HepG2 (cell line): ENCODE results near the gene QRICH2.

Source experiments
- TBL1XR1 ChIP-seq: fragments of 150-350 bp; IDR thresholded peaks from 2 replicates; pipeline ENCODE4 v1.6.1; 2014; ENCODE audit warnings: borderline replicate concordance, low read length; ENCODE audit not compliant: partially characterized antibody
- ZNF552 ChIP-seq: sonication (generic); formaldehyde crosslinking; IDR thresholded peaks from 2 replicates; pipeline ENCODE4 v1.9.0; 2022; ENCODE audit warnings: missing genetic modification reagents, mild to moderate bottlenecking, borderline replicate concordance
- TF ChIP-seq, protein P1 (sequence below): IDR thresholded peaks from 2 replicates; pipeline ENCODE4 v1.6.1; 2016; ENCODE audit warnings: control low read depth

DNA sequence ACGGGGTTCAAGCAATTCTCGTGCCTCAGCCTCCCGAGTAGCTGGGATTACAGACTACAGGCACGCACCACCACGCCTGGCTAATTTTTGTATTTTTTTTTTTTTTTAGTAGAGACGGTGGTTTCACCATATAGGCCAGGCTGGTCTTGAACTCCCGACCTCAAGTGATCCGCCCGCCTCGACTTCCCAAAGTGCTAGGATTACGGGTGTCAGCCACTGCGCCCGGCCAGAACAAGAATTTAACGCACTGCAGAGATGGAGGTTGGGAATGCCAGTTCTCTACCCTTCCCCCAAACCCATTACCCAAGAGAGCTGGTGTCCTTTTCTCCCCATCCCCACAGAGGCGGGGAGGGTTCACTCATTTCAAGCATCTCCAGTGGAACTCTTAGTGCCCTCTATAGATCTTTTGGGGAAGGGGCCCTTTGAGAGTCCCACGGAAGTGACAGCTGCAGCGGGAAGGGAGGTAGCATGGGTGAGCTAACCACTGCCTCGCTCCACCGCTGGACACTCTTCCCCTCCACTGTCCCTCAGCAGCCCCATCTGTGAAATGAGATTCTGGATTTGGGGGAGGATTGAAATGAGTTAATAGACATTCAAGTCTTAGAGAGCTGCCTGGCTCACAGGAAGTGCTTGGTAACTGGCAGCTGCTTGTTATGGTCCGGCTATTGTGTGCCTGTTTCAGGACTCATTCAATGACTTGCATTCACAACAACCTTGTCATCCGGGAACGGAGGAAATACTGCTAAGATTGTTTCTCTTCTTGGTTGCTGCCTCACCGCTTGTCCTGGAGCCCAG, 46.5 kb downstream of the QRICH2 start:
- TF ChIP-seq, protein P1, sequence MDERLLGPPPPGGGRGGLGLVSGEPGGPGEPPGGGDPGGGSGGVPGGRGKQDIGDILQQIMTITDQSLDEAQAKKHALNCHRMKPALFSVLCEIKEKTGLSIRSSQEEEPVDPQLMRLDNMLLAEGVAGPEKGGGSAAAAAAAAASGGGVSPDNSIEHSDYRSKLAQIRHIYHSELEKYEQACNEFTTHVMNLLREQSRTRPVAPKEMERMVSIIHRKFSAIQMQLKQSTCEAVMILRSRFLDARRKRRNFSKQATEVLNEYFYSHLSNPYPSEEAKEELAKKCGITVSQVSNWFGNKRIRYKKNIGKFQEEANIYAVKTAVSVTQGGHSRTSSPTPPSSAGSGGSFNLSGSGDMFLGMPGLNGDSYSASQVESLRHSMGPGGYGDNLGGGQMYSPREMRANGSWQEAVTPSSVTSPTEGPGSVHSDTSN, result no peak
- no peak for TF ChIP-seq TBL1XR1
- no peak for TF ChIP-seq ZNF552 (CRISPR knock-in tag)
